ENCODE measurements around the gene PRR20G. TPM values are rescaled to one million over a fixed set of nuclear protein-coding genes. Genes with fewer than 3 reads are reported as not detected.

Gene PRR20G
- total RNA-seq, 1 donor from 2014 or later: not detected

DNA sequence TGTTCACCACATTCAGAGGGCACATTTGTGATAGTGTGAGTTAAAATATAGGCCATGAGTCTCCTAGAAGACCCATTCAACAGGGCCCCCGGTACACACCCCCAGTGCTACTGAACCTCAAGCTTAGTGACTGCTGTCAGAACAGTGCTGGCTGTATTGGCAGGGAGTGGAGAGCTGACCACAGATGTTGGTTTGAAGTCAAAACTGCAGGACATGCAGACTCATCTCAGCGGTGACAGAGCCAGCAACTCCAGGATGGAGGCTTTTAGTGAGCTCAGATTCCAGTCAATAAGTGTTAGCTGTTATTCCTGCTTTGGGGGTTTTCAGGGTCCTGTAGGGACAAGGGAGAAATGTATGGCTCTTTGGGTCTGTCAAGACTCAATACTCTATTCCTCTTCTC, 29.1 kb downstream of the PRR20G start:
- H3K79me2 ChIP-seq (ENCODE audit: insufficient read depth, low read length): no peaks in the 10 kb centered on the region
- no peaks in the 10 kb centered on the region for H4K20me1 ChIP-seq (ENCODE audit: insufficient read depth, low read length)
- H3K4me2 ChIP-seq (ENCODE audit: low read length): no peak overlapping the region
- DNase-seq (ENCODE audit: low read depth) (no peak), FAIRE-seq (no peak)
- H3K4me1 ChIP-seq (ENCODE audit: insufficient read depth, low read length): no peaks in the 10 kb centered on the region
- no peaks in the 10 kb centered on the region for H3K9me3 ChIP-seq (ENCODE audit: insufficient read depth, low read depth, low read length)
- Mint-ChIP-seq H3K4me1 (ENCODE audit: low read depth, unreplicated experiment) (no peaks in the 10 kb centered on the region), H3K27ac (ENCODE audit: unreplicated experiment) (no peak overlapping the region), H3K27me3 (ENCODE audit: low read depth, unreplicated experiment) (peaks cover 52% of the 10 kb centered on the region), H3K4me3 (ENCODE audit: unreplicated experiment) (no peak overlapping the region), H3K36me3 (ENCODE audit: low read depth, unreplicated experiment) (no peaks in the 10 kb centered on the region), H3K9me3 (ENCODE audit: unreplicated experiment) (peaks cover 4% of the 10 kb centered on the region)
- H2AFZ ChIP-seq (ENCODE audit: low read depth, low read length): no peak overlapping the region
- no peaks in the 10 kb centered on the region for H3K27me3 ChIP-seq (ENCODE audit: insufficient read depth, low read length)
- no peak for TF ChIP-seq EZH2 (IDR thresholded peaks at IDR 0.05; ENCODE audit: insufficient read depth, low read length)
- TF ChIP-seq, protein P1, sequence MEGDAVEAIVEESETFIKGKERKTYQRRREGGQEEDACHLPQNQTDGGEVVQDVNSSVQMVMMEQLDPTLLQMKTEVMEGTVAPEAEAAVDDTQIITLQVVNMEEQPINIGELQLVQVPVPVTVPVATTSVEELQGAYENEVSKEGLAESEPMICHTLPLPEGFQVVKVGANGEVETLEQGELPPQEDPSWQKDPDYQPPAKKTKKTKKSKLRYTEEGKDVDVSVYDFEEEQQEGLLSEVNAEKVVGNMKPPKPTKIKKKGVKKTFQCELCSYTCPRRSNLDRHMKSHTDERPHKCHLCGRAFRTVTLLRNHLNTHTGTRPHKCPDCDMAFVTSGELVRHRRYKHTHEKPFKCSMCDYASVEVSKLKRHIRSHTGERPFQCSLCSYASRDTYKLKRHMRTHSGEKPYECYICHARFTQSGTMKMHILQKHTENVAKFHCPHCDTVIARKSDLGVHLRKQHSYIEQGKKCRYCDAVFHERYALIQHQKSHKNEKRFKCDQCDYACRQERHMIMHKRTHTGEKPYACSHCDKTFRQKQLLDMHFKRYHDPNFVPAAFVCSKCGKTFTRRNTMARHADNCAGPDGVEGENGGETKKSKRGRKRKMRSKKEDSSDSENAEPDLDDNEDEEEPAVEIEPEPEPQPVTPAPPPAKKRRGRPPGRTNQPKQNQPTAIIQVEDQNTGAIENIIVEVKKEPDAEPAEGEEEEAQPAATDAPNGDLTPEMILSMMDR (IDR thresholded peaks at IDR 0.05; ENCODE audit: insufficient read depth, low read depth, low read length): no peak
- no peak overlapping the region for H3K27ac ChIP-seq (ENCODE audit: low read depth, low read length)
- H3K4me3 ChIP-seq (ENCODE audit: insufficient read depth, low read depth, low read length): no peak overlapping the region
- no peaks in the 10 kb centered on the region for H3K36me3 ChIP-seq (ENCODE audit: insufficient read depth, low read length)
- no peak overlapping the region for H3K9ac ChIP-seq (ENCODE audit: low read length)

DNA sequence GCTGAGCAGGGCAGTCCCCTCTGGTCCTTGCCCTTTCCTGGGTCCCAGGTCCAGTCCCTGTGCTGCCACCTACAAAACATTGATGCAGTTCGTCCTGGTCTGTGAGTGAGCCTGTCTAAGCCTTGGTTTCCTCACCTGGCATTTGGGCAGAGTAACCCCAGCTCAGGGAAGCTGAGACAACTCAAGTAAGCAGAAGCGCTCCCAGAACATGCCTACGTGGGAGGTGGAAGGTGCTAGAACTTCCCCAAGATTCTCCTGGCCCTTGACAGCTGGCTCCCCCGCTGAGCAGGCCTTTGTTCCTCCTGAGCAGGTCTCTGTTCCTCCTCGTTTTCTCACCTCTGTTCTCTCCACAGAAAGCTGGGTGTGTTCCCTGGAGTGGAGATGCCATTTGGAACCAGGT, 30.5 kb downstream of the PRR20G start:
- Mint-ChIP-seq H3K36me3 (ENCODE audit: low read depth, unreplicated experiment) (no peaks in the 10 kb centered on the region), H3K27me3 (ENCODE audit: low read depth, unreplicated experiment) (peaks cover 58% of the 10 kb centered on the region), H3K27ac (ENCODE audit: unreplicated experiment) (no peak overlapping the region), H3K4me3 (ENCODE audit: unreplicated experiment) (no peak overlapping the region), H3K4me1 (ENCODE audit: low read depth, unreplicated experiment) (no peaks in the 10 kb centered on the region), H3K9me3 (ENCODE audit: unreplicated experiment) (peaks cover 4% of the 10 kb centered on the region)
- no peak overlapping the region for H3K4me3 ChIP-seq (ENCODE audit: insufficient read depth, low read depth, low read length)
- no peaks in the 10 kb centered on the region for H3K27me3 ChIP-seq (ENCODE audit: insufficient read depth, low read length)
- no peaks in the 10 kb centered on the region for H3K36me3 ChIP-seq (ENCODE audit: insufficient read depth, low read length)
- TF ChIP-seq, protein P1 (IDR thresholded peaks at IDR 0.05; ENCODE audit: insufficient read depth, low read depth, low read length): no peak
- TF ChIP-seq EZH2 (IDR thresholded peaks at IDR 0.05; ENCODE audit: insufficient read depth, low read length): no peak
- no peaks in the 10 kb centered on the region for H3K79me2 ChIP-seq (ENCODE audit: insufficient read depth, low read length)
- no peak overlapping the region for H3K4me2 ChIP-seq (ENCODE audit: low read length)
- no peaks in the 10 kb centered on the region for H3K9me3 ChIP-seq (ENCODE audit: insufficient read depth, low read depth, low read length)
- no peak for DNase-seq (ENCODE audit: low read depth)
- H3K4me1 ChIP-seq (ENCODE audit: insufficient read depth, low read length): no peaks in the 10 kb centered on the region
- no peak overlapping the region for H3K9ac ChIP-seq (ENCODE audit: low read length)
- no peak for FAIRE-seq
- no peaks in the 10 kb centered on the region for H4K20me1 ChIP-seq (ENCODE audit: insufficient read depth, low read length)
- H2AFZ ChIP-seq (ENCODE audit: low read depth, low read length): no peak overlapping the region
- no peak overlapping the region for H3K27ac ChIP-seq (ENCODE audit: low read depth, low read length)

DNA sequence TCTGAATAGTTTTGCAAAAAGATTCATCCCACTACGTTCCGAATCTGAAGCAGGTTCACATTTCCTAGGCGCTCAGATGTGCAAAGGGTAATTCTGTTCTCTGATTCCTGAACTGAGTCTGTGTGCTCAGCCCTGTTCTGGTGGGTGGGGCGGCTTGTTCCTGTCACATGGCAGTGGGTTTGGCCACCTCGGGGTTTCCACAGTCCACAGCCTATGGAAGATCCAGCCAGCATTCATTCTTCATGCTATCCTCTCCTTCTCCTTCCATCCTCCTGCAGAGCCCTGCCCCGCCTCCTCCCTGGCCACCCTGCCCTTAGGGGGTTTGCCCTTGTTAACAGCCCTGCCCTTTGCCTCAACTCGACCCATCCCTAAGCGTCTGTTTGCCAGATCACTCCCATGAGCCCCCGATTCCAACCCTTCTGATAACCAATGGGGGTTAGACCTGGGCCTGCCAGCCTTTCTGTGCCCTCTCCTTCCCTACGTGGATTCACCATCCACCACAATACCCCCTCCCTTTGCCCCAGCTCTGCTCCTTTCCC, 31.0 kb downstream of the PRR20G start:
- H3K36me3 ChIP-seq (ENCODE audit: insufficient read depth, low read length): no peaks in the 10 kb centered on the region
- H3K9ac ChIP-seq (ENCODE audit: low read length): no peak overlapping the region
- Mint-ChIP-seq H3K27ac (ENCODE audit: unreplicated experiment) (no peak overlapping the region), H3K9me3 (ENCODE audit: unreplicated experiment) (peaks cover 4% of the 10 kb centered on the region), H3K4me3 (ENCODE audit: unreplicated experiment) (no peak overlapping the region), H3K27me3 (ENCODE audit: low read depth, unreplicated experiment) (peaks cover 57% of the 10 kb centered on the region), H3K36me3 (ENCODE audit: low read depth, unreplicated experiment) (no peaks in the 10 kb centered on the region), H3K4me1 (ENCODE audit: low read depth, unreplicated experiment) (no peaks in the 10 kb centered on the region)
- DNase-seq (ENCODE audit: low read depth) (no peak), FAIRE-seq (no peak)
- no peak overlapping the region for H3K4me3 ChIP-seq (ENCODE audit: insufficient read depth, low read depth, low read length)
- H3K4me2 ChIP-seq (ENCODE audit: low read length): no peak overlapping the region
- no peak overlapping the region for H2AFZ ChIP-seq (ENCODE audit: low read depth, low read length)
- no peaks in the 10 kb centered on the region for H4K20me1 ChIP-seq (ENCODE audit: insufficient read depth, low read length)
- H3K27me3 ChIP-seq (ENCODE audit: insufficient read depth, low read length): no peaks in the 10 kb centered on the region
- H3K4me1 ChIP-seq (ENCODE audit: insufficient read depth, low read length): no peaks in the 10 kb centered on the region
- TF ChIP-seq EZH2 (IDR thresholded peaks at IDR 0.05; ENCODE audit: insufficient read depth, low read length): no peak
- TF ChIP-seq, protein P1 (IDR thresholded peaks at IDR 0.05; ENCODE audit: insufficient read depth, low read depth, low read length): no peak
- H3K9me3 ChIP-seq (ENCODE audit: insufficient read depth, low read depth, low read length): no peaks in the 10 kb centered on the region
- no peak overlapping the region for H3K27ac ChIP-seq (ENCODE audit: low read depth, low read length)
- no peaks in the 10 kb centered on the region for H3K79me2 ChIP-seq (ENCODE audit: insufficient read depth, low read length)

Data from astrocyte (in vitro differentiated cells and primary cell).